ENCODE results near the gene CNPY4.

Gene CNPY4

DNA sequence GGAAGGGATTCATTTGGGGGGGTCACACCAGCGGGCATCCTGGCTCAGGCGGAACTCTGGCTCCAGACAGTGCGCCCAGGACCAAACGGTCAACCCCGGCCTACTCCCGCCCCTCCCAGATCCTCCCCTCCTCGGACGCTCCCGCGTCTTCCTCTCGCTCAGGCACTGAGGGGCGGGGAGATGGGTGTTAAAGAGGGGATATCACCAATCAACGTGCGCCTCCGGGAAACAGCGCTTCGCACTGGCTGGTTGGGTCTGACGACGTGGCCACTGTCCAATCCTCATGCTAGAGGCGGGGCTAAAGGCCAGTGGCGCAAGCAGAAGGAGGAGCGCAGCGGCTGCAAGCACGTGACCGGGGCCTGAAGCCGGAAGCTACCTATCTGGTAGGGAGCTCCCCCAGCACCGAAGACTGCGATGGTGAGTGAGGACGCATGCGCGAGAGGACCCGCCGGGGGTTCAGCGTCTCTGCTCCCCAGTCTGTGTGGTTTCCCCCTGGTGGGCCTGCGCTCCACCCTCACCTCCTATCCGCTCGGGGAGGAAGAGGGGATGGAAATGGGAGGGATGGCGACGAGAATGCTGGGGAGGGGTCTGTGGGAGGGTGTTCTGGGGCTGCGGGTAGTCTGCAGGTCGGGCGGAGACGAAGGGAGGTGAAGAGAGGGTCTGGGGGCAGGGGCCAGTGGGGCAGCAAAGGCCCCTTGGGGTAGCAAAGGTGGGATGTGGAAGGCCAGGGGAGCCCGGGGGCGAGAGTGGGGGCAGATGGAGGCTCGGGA lies 29.3 kb downstream of the CNPY4 start, which contains the start of gene LAMTOR4:
LAMTOR4 (plus strand) TSS at position 360 of the 770 bp plus-strand sequence; CDS start at position 415, 55 bp downstream.
- peak; percentile 95 for DNase-seq (ENCODE audit: low read depth)

- no peak for DNase-seq (ENCODE audit: low read depth)
These were observed 33.0 kb downstream of the CNPY4 start for GRCh38 chr7:100152404-100152803.

DNA sequence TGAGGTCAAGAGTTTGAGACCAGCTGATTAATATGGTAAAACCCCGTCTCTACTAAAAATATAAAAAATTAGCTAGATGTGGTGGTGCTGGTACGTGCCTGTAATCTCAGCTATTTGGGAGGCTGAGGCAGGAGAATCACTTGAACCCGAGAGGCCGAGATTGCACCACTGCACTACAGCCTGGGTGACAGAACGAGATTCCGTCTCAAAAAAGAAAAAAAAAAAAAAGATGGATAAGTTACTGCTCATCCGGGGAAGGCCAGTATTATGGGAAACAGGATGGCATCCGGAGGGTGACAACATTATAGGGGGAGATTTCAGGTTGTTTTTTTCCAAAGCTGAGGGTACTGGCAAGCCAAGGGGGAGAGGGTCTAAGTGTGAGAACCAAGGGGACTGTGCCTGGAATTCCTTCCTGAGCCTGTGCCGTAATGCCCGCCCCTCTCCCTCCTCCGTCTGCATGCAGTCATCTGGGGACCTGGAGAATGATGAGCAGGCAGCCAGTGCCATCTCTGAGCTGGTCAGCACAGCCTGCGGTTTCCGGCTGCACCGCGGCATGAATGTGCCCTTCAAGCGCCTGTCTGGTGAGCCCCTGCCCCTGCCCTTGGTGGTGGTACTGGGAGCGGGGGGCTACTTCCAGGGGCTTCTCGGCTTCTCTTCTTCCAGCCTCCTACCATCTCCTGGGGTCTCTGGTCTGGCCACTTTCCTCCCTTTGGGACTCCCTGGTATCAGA lies 33.7 kb downstream of the CNPY4 start:
- no peak for DNase-seq (ENCODE audit: low read depth)

DNA sequence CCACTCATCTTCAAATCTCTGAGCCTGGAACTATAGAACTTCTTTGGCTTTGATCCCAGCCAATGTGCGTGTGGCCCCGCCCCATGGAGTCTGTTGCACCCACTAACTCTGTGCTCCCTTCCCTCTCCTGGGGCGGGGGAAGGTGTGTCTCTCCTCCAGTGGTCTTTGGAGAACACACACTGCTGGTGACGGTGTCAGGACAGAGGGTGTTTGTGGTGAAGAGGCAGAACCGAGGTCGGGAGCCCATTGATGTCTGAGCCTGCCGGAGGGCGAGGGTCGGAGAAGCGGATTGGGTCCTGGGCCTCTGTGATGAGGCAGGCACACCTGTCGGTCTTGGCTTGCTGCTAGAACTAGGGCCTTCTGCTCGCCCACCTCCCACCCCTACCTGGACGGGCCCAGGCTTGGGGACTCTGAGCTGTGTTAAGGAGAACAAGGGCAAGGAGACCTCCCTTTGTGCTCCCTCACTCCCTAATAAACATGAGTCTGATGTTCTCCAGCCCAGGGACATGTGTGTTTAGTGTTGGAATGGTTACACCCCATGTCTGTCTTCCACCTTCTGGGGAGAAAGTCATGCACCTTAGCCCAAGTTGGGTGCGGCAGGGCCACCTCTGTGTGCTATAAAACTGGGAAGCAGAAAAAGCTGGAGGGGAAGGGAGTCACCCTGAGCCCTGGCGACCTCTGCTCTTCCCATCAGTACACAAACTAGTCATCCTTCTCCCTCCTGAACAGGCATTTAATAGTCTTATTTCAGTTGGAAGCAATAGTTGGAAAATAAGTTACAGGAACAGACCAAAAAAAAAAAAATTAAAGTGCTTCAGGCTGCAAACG lies 34.5 kb downstream of the CNPY4 start:
- no peak for DNase-seq (ENCODE audit: low read depth)

- DNase-seq (ENCODE audit: low read depth) = no peak
These were observed 35.4 kb downstream of the CNPY4 start for GRCh38 chr7:100154651-100155491.

DNA sequence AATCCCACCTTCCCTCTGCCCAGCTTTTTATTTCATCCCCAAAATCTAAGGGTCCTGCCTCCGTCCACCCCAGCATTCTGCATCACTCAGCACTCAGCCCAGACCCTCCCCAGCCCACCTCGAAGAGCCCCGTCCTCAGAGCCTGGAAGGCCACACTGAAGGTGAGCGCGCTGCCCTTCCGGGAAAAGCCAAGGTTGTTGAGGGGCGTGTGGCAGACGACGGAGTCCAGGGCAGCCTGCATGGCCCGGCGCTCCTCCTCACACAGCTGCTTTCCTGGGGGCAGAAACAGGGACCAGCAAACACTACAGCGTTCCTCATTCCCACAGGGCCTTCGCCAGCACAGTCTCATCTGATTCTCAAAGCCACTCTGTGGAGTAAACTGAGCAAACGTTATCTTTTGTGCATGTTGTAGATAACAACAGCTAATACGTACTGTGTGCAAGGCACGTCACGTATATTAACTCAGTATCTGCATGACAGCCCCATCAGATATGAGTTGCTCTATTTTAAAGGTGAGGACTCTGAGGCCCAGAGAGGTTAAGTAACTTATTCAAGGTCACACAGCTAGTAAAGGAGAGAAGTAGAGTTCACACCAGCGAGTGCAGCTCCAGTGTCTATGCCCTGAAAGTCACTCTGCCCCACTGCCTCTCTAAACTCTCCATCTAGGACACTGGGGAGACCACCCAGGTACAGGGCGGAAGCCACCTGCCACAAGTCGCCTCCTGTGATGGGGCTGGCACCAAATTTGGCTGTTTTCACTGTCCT lies 36.3 kb downstream of the CNPY4 start:
- DNase-seq (ENCODE audit: low read depth) = no peak

GRCh38 chr7:100156331-100157068 lies 37.1 kb downstream of the CNPY4 start:
- DNase-seq (ENCODE audit: low read depth) = no peak

- no peak for DNase-seq (ENCODE audit: low read depth)
These were observed 37.6 kb downstream of the CNPY4 start for GRCh38 chr7:100157069-100157333.

DNA sequence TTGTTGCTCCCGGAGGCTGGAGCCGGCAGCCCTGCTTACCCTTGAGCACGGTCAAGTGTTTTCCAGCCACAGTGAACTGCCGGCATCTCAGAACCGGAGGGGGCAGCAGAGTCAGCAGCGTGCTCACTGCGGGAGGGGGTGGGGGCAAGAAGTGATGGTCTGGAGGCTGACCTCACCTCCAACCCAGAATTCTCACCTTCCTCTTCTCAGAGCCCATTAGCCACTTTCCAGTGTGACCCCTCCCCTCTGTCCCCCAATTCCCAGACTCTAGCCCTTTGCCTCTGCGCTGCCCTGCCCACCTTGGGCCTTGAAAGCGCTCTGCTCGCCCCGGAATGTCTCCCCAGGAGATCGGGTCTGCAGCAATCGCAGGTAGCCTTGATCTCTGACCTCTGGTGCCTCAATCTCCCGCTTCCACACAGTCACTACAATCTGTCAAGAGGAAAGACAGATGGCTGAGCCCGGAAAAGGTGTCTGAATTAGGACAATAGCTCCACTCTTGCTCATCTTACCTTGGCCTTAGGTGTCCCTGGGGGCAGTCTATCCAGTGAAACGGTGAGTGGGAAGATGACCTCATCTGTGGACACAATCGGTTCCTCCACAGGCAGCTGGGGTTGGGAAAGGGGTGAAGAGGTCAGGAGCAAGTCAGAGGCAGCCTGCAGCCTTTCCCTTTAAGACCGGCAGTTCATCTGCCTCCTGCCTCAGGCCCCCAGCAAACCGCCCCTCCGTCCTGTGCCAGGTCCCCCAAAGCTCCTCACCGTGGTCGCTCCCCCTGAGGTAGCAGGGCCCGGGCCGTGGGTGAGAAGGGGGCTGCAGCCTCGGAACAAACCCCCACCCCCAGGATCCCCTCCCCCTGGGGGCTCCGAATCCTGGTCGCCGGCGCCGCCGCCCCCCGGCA lies 38.1 kb downstream of the CNPY4 start:
- DNase-seq (ENCODE audit: low read depth) = no peak

GRCh38 chr7:100158229-100159098 lies 39.0 kb downstream of the CNPY4 start, which contains the start of gene TRAPPC14:
Gene TRAPPC14 (minus strand): TSS chr7:100158723. CDS start chr7:100158499, 224 bp downstream.
- DNase-seq (ENCODE audit: low read depth) = peak; percentile 93

GRCh38 chr7:100159099-100159623 lies 39.7 kb downstream of the CNPY4 start:
- DNase-seq (ENCODE audit: low read depth) = no peak

- no peak for DNase-seq (ENCODE audit: low read depth)
These were observed 40.6 kb downstream of the CNPY4 start for GRCh38 chr7:100160067-100160466.

- DNase-seq (ENCODE audit: low read depth) = no peak
These were observed 43.6 kb downstream of the CNPY4 start for GRCh38 chr7:100163006-100163531.

DNA sequence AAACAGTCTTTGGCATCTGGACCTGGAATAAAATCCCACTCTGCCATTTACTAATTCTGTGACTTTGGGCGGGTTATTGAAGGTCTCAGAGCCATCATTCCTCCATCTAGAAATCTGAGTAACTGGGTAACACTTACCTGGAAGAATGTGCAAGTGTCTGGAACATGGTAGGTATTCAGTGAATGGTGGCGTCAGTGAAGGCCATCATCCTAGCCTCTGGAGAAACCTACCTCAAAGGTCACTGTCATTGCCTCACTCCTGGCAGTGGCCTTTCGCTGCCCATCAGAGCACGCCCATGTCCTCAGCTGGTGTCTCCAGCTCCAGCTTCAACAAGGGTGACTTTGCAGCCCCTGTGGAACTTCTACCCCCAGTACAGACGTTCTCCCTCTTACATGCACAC lies 44.4 kb downstream of the CNPY4 start:
- no peak for DNase-seq (ENCODE audit: low read depth)

GRCh38 chr7:100166317-100166940 lies 47.0 kb downstream of the CNPY4 start:
- DNase-seq (ENCODE audit: low read depth) = no peak

DNA sequence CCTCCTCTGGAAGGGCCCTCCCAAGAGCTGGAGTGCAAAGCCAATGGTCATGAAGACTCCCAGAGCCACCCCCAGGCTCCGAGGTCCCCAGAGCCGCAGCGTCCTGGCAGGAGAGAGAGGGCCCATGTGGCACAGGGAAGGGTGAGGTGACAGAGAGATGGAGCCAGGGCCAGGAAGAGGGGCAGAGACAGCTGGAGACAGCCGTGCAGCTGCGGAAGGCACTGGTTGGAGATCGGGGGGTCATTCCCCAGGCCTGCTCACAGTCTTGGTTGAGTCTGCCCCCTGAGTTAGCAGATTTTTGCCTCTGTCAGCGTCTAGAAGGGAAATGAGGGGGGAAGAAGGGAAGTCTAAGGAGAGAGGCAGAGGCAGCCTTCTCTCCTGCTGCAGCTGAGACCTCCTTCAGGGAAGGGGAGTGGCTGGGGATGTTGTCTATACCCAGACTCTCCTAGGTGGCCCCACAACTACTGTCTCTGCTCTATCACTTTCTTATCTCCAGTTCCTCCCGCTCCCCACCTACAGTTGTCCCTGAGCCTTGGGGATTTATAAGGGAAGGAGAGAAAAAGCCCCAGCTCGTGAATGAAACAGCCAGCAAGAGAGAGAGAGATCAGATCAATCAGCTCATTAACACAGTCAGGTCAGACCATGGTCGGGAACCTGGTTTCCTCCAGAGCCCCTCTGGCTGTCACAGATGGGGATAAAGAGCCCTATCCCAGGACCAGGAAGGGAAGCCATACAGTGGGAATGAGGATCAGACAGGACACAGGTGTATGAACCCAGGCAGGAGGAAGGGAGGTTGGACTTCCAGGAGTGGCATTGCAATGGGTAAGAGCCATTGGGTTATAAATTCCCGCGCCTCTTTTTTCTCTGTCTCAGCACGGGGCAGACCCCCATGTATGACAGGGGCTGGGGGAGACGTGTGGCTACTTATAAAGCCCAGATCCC lies 47.8 kb downstream of the CNPY4 start:
- DNase-seq (ENCODE audit: low read depth) = no peak
